A673 (cell line): ENCODE measurements around the gene MMP11. TPM values are rescaled to one million over a fixed set of nuclear protein-coding genes. Genes with fewer than 3 reads are reported as not detected.

ENCODE experiments used
- BruUV-seq: library from RNA; stranded (reverse); fragments of 400-500 nt; replicated peaks from 2 replicates; lab custom pipeline; 2021; lab: Mats Ljungman, UMichigan
- CTCF ChIA-PET: fragments of 300-600 bp; sonication (Branson Sonifier 250); formaldehyde crosslinking; loops from one replicate; lab custom pipeline; 2022; ENCODE audit warnings: antibody characterized with exemption; lab: Charles Lee
- POLR2A ChIA-PET: fragments of 300-600 bp; sonication (Branson Sonifier 250); formaldehyde crosslinking; loops from one replicate; lab custom pipeline; 2022; ENCODE audit warnings: antibody characterized with exemption; ENCODE audit not compliant: low non-redundant PET; lab: Charles Lee
- DNase-seq: peaks from one replicate; pipeline ENCODE4 v3.0.0-alpha.2; 2015; ENCODE audit warnings: low spot score
- H3K27ac ChIP-seq: fragments of 200-600 bp; sonication (generic); 2 replicates; pipeline ENCODE4 v1.5.1; 2016; ENCODE audit warnings: mixed run types, low read depth, mild to moderate bottlenecking, mixed read lengths, antibody characterized with exemption, low read length; ENCODE audit not compliant: poor library complexity, severe bottlenecking
- H3K27me3 ChIP-seq: fragments of 200-600 bp; sonication (generic); replicated peaks from 2 replicates; pipeline ENCODE4 v1.6.1; 2017; ENCODE audit warnings: mixed run types, low read depth, mild to moderate bottlenecking, mixed read lengths, antibody characterized with exemption, low read length; ENCODE audit not compliant: insufficient read depth, poor library complexity
- H3K36me3 ChIP-seq: fragments of 200-600 bp; sonication (generic); 2 replicates; pipeline ENCODE4 v1.6.1; 2016; ENCODE audit warnings: mixed run types, mild to moderate bottlenecking, mixed read lengths, antibody characterized with exemption, low read length; ENCODE audit not compliant: insufficient read depth, poor library complexity, severe bottlenecking
- H3K4me1 ChIP-seq: fragments of 200-600 bp; sonication (generic); 2 replicates; pipeline ENCODE4 v1.6.1; 2017; ENCODE audit warnings: mixed run types, mild to moderate bottlenecking, mixed read lengths, antibody characterized with exemption, low read length; ENCODE audit not compliant: insufficient read depth, poor library complexity, severe bottlenecking
- H3K4me3 ChIP-seq: fragments of 200-600 bp; sonication (generic); 2 replicates; pipeline ENCODE4 v1.5.1; 2016; ENCODE audit warnings: low read depth, mixed run types, mild to moderate bottlenecking, mixed read lengths, low read length; ENCODE audit not compliant: poor library complexity, severe bottlenecking
- H3K9me3 ChIP-seq: fragments of 200-600 bp; sonication (generic); 2 replicates; pipeline ENCODE4 v1.6.1; 2016; ENCODE audit warnings: mixed run types, low read depth, mild to moderate bottlenecking, mixed read lengths, antibody characterized with exemption, low read length; ENCODE audit not compliant: poor library complexity, severe bottlenecking
- EZH2 ChIP-seq: fragments of 200-600 bp; sonication (generic); IDR thresholded peaks from 2 replicates; pipeline ENCODE4 v1.6.1; 2017; ENCODE audit warnings: borderline replicate concordance, low read depth, mild to moderate bottlenecking, mixed read lengths, antibody characterized with exemption, low read length; ENCODE audit not compliant: poor library complexity, severe bottlenecking
- intact Hi-C: fragments of 100-400 bp; cut with micrococcal nuclease; formaldehyde crosslinking; loops from one replicate; pipeline ENCODE4 v1.10.0; 2022; ENCODE audit not compliant: unreplicated experiment
- total RNA-seq: library from RNA; stranded (reverse); gene quantifications from 2 replicates; pipeline ENCODE4 v1.2.3, GENCODE V29; 2021
- TF ChIP-seq, protein P1 (sequence below): fragments of 300-800, 200-600 bp; sonication (generic); conservative IDR thresholded peaks from 2 replicates; pipeline ENCODE4 v1.5.1; 2017; ENCODE audit warnings: low read depth, mild to moderate bottlenecking, antibody characterized with exemption, low read length, moderate library complexity, mixed read lengths

The MMP11 gene
- total RNA-seq, 1 experiment from 2014 or later, result 5.1 TPM

GRCh38 chr22:23827351-23827995, 54.8 kb downstream of the MMP11 start:
- intact Hi-C loops, result no loop called here

GRCh38 chr22:23828800-23829680, 56.4 kb downstream of the MMP11 start:
- no peak for DNase-seq
- no peaks in the 10 kb centered on the region for H3K9me3 ChIP-seq
- POLR2A ChIA-PET, result no interaction called here
- TF ChIP-seq, protein P1, sequence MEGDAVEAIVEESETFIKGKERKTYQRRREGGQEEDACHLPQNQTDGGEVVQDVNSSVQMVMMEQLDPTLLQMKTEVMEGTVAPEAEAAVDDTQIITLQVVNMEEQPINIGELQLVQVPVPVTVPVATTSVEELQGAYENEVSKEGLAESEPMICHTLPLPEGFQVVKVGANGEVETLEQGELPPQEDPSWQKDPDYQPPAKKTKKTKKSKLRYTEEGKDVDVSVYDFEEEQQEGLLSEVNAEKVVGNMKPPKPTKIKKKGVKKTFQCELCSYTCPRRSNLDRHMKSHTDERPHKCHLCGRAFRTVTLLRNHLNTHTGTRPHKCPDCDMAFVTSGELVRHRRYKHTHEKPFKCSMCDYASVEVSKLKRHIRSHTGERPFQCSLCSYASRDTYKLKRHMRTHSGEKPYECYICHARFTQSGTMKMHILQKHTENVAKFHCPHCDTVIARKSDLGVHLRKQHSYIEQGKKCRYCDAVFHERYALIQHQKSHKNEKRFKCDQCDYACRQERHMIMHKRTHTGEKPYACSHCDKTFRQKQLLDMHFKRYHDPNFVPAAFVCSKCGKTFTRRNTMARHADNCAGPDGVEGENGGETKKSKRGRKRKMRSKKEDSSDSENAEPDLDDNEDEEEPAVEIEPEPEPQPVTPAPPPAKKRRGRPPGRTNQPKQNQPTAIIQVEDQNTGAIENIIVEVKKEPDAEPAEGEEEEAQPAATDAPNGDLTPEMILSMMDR, result no peak
- no peak for TF ChIP-seq EZH2
- no peak overlapping the region for H3K27ac ChIP-seq
- intact Hi-C loops, result no loop called here
- peaks cover 64% of the 10 kb centered on the region for H3K36me3 ChIP-seq
- no TSS peak for BruUV-seq
- peaks cover 12% of the 10 kb centered on the region for H3K4me1 ChIP-seq
- CTCF ChIA-PET, result no interaction called here
- H3K27me3 ChIP-seq, result no peaks in the 10 kb centered on the region
- no peak overlapping the region for H3K4me3 ChIP-seq

More at GRCh38 chr22:23827351-23827995, 54.8 kb downstream of the MMP11 start:
- no TSS peak for BruUV-seq
- Histone ChIP-seq H3K36me3 (peaks cover 63% of the 10 kb centered on the region), H3K27me3 (no peaks in the 10 kb centered on the region), H3K4me1 (peaks cover 12% of the 10 kb centered on the region), H3K9me3 (no peaks in the 10 kb centered on the region), H3K27ac (no peak overlapping the region), H3K4me3 (no peak overlapping the region)
- DNase-seq, result no peak
- TF ChIP-seq EZH2, result no peak
- TF ChIP-seq, protein P1, result no peak
- CTCF ChIA-PET, result no interaction called here
- POLR2A ChIA-PET, result no interaction called here

- Histone ChIP-seq H3K27me3 (no peaks in the 10 kb centered on the region), H3K9me3 (no peaks in the 10 kb centered on the region), H3K4me3 (no peak overlapping the region), H3K4me1 (peaks cover 12% of the 10 kb centered on the region), H3K27ac (no peak overlapping the region), H3K36me3 (peaks cover 61% of the 10 kb centered on the region)
- BruUV-seq, result no TSS peak
- no peak for TF ChIP-seq EZH2
- TF ChIP-seq, protein P1, result no peak
- ChIA-PET POLR2A (no interaction called here), CTCF (no interaction called here)
- intact Hi-C loops, result no loop called here
- peak; percentile 79 for DNase-seq
Measured at GRCh38 chr22:23829845-23830372, 57.3 kb downstream of the MMP11 start.
